Kidney (tissue), 14 donors: ENCODE data around the gene LSM14B. TPM values are rescaled to one million over a fixed set of nuclear protein-coding genes. Genes with fewer than 3 reads are reported as not detected.

ENCODE experiments used
- DNase-seq, 5 donors: peaks; one replicate each; pipeline ENCODE4 v3.0.0-alpha.2; 2013 to 2020
- FAIRE-seq: peaks from 2 replicates; lab custom pipeline; 2012; peaks lifted over from hg19 to GRCh38; lab: Jason Lieb, UNC
- H3K27ac ChIP-seq, 2 donors: one replicate each; pipeline ENCODE4 v1.7.0; 2013; ENCODE audit warnings: low read depth in 2 of 2, low read length in 2 of 2, inconsistent platforms in 1 of 2
- H3K27me3 ChIP-seq: one replicate; pipeline ENCODE4 v1.7.1; 2013; ENCODE audit warnings: low read length, inconsistent platforms; ENCODE audit not compliant: control insufficient read depth, insufficient read depth
- H3K36me3 ChIP-seq, 3 donors: one replicate each; pipeline versions ENCODE4 v1.7.0 to v1.7.1; 2013; ENCODE audit warnings: low read length in 3 of 3, control low read depth in 1 of 3, inconsistent platforms in 1 of 3; ENCODE audit not compliant: insufficient read depth in 3 of 3, control insufficient read depth in 2 of 3
- H3K4me1 ChIP-seq, 3 donors: one replicate each; pipeline versions ENCODE4 v1.7.0 to v1.7.1; 2013; ENCODE audit warnings: low read length in 3 of 3, inconsistent platforms in 1 of 3, low read depth in 1 of 3; ENCODE audit not compliant: control insufficient read depth in 2 of 3, insufficient read depth in 2 of 3
- H3K4me3 ChIP-seq, 3 donors: one replicate each; pipeline versions ENCODE4 v1.7.0 to v1.8.1; 2013; ENCODE audit warnings: low read length in 3 of 3, control low read depth in 1 of 3, inconsistent platforms in 1 of 3
- H3K9ac ChIP-seq, 3 donors: one replicate each; pipeline versions ENCODE4 v1.7.0 to v1.7.1; 2013; ENCODE audit warnings: low read length in 3 of 3, control low read depth in 1 of 3, inconsistent platforms in 1 of 3
- H3K9me3 ChIP-seq, 3 donors: one replicate each; pipeline versions ENCODE4 v1.7.0 to v1.7.1; 2013; ENCODE audit warnings: low read length in 3 of 3, control low read depth in 1 of 3, inconsistent platforms in 1 of 3; ENCODE audit not compliant: control insufficient read depth in 2 of 3, insufficient read depth in 1 of 3
- intact Hi-C: fragments of 100-400 bp; cut with DNase I; formaldehyde crosslinking; loops from one replicate; pipeline ENCODE4 v1.11.1; 2022
- polyA plus RNA-seq: library from polyadenylated mRNA; stranded (reverse); fragments of 350-450 nt; fragmentation: Illumina TruSeq; extraction: RNeasy Lipid Tissue Mini Kit (QIAGEN cat#74804); gene quantifications from one replicate; pipeline ENCODE4 v1.2.3, GENCODE V29; 2014; ENCODE audit warnings: low read depth, low replicate concordance; ENCODE audit not compliant: insufficient read depth
- total RNA-seq: library from RNA; stranded (reverse); fragmentation: NEBNext Ultra II Directional; extraction: Animal tissue kit (Norgen Biotek cat#: 25700); gene quantifications from one replicate; pipeline ENCODE4 v1.2.1, GENCODE V29; 2021
- TF ChIP-seq, protein P1 (sequence below): IDR thresholded peaks from 3 replicates; pipeline ENCODE4 v1.5.1; 2012; ENCODE audit warnings: mild to moderate bottlenecking, moderate library complexity, borderline replicate concordance; ENCODE audit not compliant: insufficient read depth; ENCODE audit errors: extremely low read depth
- donor health status: control.
- donor health status: control.
- donor health status: control.
- donor health status: control.
- donor health status: control.
- donor health status: DM: yes; HTN: yes; CAD: no.
- donor health status: Normal renal cell carcinoma (clear cell type).

Gene LSM14B
- total and polyA plus RNA-seq, 2 donors from 2014 or later = 18.0 to 31.6 TPM

DNA sequence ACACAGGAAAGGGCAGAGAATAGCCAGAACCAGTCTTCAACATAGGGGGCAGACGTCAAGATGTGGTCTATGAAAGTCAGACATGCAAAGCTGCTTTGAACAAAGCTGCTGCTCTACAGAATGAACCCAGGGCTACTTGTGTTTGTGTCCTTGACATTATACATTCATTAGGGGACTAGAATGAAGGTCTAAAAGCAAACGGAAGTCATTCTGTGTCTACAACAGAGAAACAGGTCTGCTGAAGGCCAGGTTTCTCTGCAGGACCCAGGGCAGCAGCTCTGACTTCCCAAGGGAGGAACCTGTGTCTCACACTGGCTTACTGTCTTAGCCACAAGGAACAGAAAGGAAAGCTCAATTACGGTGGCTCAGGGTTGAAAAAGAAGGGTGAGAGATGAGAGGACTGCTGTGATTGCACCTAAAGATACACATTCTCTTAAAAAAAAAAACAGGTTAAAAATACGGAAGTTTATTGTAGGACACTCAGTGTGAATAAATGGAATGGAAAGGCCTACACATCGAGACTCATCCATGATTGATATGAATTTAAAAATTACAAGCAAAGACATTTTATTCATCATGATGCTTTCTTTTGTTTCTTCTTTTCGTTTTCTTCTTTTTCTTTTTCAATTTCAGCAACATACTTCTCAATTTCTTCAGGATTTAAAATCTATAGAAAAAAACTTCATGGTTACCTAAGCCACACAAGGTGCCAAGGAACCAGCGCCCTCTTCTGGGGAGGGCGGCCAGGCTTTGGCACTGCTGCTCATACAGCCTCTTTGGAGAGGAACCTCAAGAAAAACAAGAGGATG is 14.2 kb downstream of the LSM14B start:
- peaks cover 15 to 61% (median 57%) of the 10 kb centered on the region in 3 donors for H3K36me3 ChIP-seq
- no peaks in the 10 kb centered on the region for H3K9me3 ChIP-seq
- intact Hi-C loops = loop anchor here (10.0 kb wide), 2 partner anchors 72 to 122 kb away; partner anchors contain the start of gene TAF4
- peaks cover 0 to 11% (median 7%) of the 10 kb centered on the region in 3 donors for H3K4me1 ChIP-seq
- TF ChIP-seq, protein P1, sequence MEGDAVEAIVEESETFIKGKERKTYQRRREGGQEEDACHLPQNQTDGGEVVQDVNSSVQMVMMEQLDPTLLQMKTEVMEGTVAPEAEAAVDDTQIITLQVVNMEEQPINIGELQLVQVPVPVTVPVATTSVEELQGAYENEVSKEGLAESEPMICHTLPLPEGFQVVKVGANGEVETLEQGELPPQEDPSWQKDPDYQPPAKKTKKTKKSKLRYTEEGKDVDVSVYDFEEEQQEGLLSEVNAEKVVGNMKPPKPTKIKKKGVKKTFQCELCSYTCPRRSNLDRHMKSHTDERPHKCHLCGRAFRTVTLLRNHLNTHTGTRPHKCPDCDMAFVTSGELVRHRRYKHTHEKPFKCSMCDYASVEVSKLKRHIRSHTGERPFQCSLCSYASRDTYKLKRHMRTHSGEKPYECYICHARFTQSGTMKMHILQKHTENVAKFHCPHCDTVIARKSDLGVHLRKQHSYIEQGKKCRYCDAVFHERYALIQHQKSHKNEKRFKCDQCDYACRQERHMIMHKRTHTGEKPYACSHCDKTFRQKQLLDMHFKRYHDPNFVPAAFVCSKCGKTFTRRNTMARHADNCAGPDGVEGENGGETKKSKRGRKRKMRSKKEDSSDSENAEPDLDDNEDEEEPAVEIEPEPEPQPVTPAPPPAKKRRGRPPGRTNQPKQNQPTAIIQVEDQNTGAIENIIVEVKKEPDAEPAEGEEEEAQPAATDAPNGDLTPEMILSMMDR = peak; percentile 67
- H3K9ac ChIP-seq = no peak overlapping the region
- no peak overlapping the region for H3K27ac ChIP-seq
- no peaks in the 10 kb centered on the region for H3K27me3 ChIP-seq
- FAIRE-seq (no peak), DNase-seq (peak in 3 of 5 donors; percentile 64 to 81 (median 72))
- no peak overlapping the region for H3K4me3 ChIP-seq

DNA sequence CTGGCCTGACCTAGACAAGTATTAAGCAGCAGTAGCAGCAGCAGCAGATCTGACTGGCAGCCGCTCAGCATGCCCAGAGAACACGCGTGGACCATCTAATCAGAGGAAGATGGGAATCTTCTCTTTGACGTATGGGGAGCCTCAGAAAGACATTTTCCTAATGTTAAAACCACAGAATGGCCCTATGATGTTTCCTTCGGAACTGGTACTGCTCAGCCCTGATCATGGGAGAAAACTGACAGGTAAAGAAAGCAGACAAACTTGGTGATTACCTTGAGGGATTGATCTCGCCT is 14.8 kb downstream of the LSM14B start:
- Histone ChIP-seq H3K9me3 (no peaks in the 10 kb centered on the region), H3K9ac (no peak overlapping the region), H3K27ac (no peak overlapping the region), H3K4me1 (peaks cover 0 to 16% (median 13%) of the 10 kb centered on the region in 3 donors), H3K36me3 (peaks cover 15 to 56% (median 55%) of the 10 kb centered on the region in 3 donors), H3K27me3 (no peaks in the 10 kb centered on the region), H3K4me3 (no peak overlapping the region)
- TF ChIP-seq, protein P1 = no peak
- no peak for FAIRE-seq
- intact Hi-C loops = loop anchor here (10.0 kb wide), 2 partner anchors 72 to 122 kb away; partner anchors contain the start of gene TAF4
- DNase-seq = no peak

DNA sequence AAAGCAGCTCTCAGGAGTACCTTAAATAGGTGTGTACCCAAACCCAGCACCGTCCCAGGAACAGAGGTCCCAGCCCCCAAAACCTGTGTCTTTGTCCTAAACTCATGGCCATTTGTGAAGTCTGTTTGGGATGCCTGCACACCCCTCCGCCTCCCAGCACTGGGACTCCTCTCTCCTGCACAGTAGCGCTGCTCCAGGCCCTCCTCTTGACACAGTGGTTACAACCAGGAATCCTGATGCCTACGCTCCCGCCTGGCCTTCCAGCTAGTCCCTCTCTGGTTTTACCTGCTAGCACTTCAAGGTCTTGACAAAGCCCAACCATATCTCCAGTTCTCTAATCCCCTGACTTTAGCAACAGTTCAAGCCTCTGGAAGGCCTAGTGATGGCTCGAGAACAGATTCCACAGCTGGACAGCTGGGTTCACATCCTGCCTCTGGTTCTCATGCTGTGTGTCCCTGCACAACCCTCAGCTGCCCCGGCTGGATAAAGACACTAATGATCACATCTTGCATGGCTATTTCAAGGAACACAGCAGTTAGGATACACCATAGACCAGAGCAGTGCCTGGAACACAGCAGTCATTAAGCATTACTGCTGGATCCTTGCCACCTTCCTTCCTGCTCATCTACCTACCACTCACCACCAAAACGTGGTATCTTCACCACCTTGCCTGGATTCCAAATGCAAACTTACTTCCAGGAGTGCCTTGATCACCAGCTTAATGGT is 15.4 kb downstream of the LSM14B start:
- H3K9ac ChIP-seq = no peak overlapping the region
- no peaks in the 10 kb centered on the region for H3K27me3 ChIP-seq
- H3K9me3 ChIP-seq = no peaks in the 10 kb centered on the region
- FAIRE-seq (no peak), DNase-seq (no peak)
- no peak overlapping the region for H3K4me3 ChIP-seq
- H3K4me1 ChIP-seq = peaks cover 0 to 16% (median 13%) of the 10 kb centered on the region in 3 donors
- H3K36me3 ChIP-seq = peaks cover 15 to 54% (median 49%) of the 10 kb centered on the region in 3 donors
- TF ChIP-seq, protein P1 = no peak
- no peak overlapping the region for H3K27ac ChIP-seq
- intact Hi-C loops = loop anchor here (10.0 kb wide), 2 partner anchors 73 to 123 kb away; partner anchors contain the start of gene TAF4
